Measurements from ENCODE around the gene ZBTB20. TPM values are rescaled to one million over a fixed set of nuclear protein-coding genes. Genes with fewer than 3 reads are reported as not detected.

The ZBTB20 gene
- total RNA-seq, 1 donor from 2014 or later = 32.5 TPM

GRCh38 chr3:114650808-114651207 is 496.3 kb downstream of the ZBTB20 start:
- Histone ChIP-seq H3K36me3 (ENCODE audit: control insufficient read depth, insufficient read depth, low read length) (no peaks in the 10 kb centered on the region), H3K27me3 (ENCODE audit: control insufficient read depth, insufficient read depth, low read length) (no peaks in the 10 kb centered on the region), H3K4me3 (ENCODE audit: low read depth, low read length) (no peak overlapping the region)
- DNase-seq (ENCODE audit: low read depth) = peak; percentile 23
- TF ChIP-seq, protein P1, sequence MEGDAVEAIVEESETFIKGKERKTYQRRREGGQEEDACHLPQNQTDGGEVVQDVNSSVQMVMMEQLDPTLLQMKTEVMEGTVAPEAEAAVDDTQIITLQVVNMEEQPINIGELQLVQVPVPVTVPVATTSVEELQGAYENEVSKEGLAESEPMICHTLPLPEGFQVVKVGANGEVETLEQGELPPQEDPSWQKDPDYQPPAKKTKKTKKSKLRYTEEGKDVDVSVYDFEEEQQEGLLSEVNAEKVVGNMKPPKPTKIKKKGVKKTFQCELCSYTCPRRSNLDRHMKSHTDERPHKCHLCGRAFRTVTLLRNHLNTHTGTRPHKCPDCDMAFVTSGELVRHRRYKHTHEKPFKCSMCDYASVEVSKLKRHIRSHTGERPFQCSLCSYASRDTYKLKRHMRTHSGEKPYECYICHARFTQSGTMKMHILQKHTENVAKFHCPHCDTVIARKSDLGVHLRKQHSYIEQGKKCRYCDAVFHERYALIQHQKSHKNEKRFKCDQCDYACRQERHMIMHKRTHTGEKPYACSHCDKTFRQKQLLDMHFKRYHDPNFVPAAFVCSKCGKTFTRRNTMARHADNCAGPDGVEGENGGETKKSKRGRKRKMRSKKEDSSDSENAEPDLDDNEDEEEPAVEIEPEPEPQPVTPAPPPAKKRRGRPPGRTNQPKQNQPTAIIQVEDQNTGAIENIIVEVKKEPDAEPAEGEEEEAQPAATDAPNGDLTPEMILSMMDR (IDR thresholded peaks at IDR 0.05; ENCODE audit: insufficient read depth, low read length, poor library complexity, severe bottlenecking) = no peak

GRCh38 chr3:114649331-114649730 is 497.8 kb downstream of the ZBTB20 start:
- no peak overlapping the region for H3K4me3 ChIP-seq (ENCODE audit: low read depth, low read length)
- TF ChIP-seq, protein P1 (IDR thresholded peaks at IDR 0.05; ENCODE audit: insufficient read depth, low read length, poor library complexity, severe bottlenecking) = no peak
- peak; percentile 94 for DNase-seq (ENCODE audit: low read depth)
- no peaks in the 10 kb centered on the region for H3K36me3 ChIP-seq (ENCODE audit: control insufficient read depth, insufficient read depth, low read length)
- H3K27me3 ChIP-seq (ENCODE audit: control insufficient read depth, insufficient read depth, low read length) = no peaks in the 10 kb centered on the region

DNA sequence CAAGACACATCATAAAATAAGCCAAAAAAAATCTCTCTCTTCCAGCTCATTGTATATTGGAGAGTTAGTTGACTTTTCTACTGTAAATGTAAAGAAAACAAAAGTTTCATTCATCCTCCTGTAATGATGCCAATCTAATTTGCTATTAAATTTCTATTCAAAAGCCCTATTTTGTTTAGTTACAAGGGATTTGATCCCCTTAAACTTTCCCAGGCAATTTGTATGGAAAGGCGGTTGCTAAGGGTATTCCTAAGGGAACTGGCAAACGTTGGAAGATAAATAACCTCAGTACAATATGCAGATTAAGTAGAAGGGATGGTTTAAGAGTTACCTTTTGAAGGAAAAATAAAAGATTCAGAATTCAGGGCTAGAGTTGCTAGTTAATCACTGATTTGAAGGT is 500.6 kb downstream of the ZBTB20 start:
- H3K27me3 ChIP-seq (ENCODE audit: control insufficient read depth, insufficient read depth, low read length) = no peaks in the 10 kb centered on the region
- no peak for DNase-seq (ENCODE audit: low read depth)
- H3K36me3 ChIP-seq (ENCODE audit: control insufficient read depth, insufficient read depth, low read length) = no peaks in the 10 kb centered on the region
- H3K4me3 ChIP-seq (ENCODE audit: low read depth, low read length) = no peak overlapping the region
- TF ChIP-seq, protein P1 (IDR thresholded peaks at IDR 0.05; ENCODE audit: insufficient read depth, low read length, poor library complexity, severe bottlenecking) = no peak

- no peak overlapping the region for H3K4me3 ChIP-seq (ENCODE audit: low read depth, low read length)
- H3K36me3 ChIP-seq (ENCODE audit: control insufficient read depth, insufficient read depth, low read length) = no peaks in the 10 kb centered on the region
- DNase-seq (ENCODE audit: low read depth) = no peak
- TF ChIP-seq, protein P1 (IDR thresholded peaks at IDR 0.05; ENCODE audit: insufficient read depth, low read length, poor library complexity, severe bottlenecking) = no peak
- H3K27me3 ChIP-seq (ENCODE audit: control insufficient read depth, insufficient read depth, low read length) = no peaks in the 10 kb centered on the region
These were observed 501.7 kb downstream of the ZBTB20 start for GRCh38 chr3:114645392-114645791.

GRCh38 chr3:114644367-114644766 is 502.7 kb downstream of the ZBTB20 start:
- no peaks in the 10 kb centered on the region for H3K27me3 ChIP-seq (ENCODE audit: control insufficient read depth, insufficient read depth, low read length)
- no peaks in the 10 kb centered on the region for H3K36me3 ChIP-seq (ENCODE audit: control insufficient read depth, insufficient read depth, low read length)
- no peak for DNase-seq (ENCODE audit: low read depth)
- TF ChIP-seq, protein P1 (IDR thresholded peaks at IDR 0.05; ENCODE audit: insufficient read depth, low read length, poor library complexity, severe bottlenecking) = no peak
- H3K4me3 ChIP-seq (ENCODE audit: low read depth, low read length) = no peak overlapping the region

- H3K4me3 ChIP-seq (ENCODE audit: low read depth, low read length) = no peak overlapping the region
- TF ChIP-seq, protein P1 (IDR thresholded peaks at IDR 0.05; ENCODE audit: insufficient read depth, low read length, poor library complexity, severe bottlenecking) = no peak
- H3K36me3 ChIP-seq (ENCODE audit: control insufficient read depth, insufficient read depth, low read length) = no peaks in the 10 kb centered on the region
- no peak for DNase-seq (ENCODE audit: low read depth)
- no peaks in the 10 kb centered on the region for H3K27me3 ChIP-seq (ENCODE audit: control insufficient read depth, insufficient read depth, low read length)
These were observed 503.9 kb downstream of the ZBTB20 start for GRCh38 chr3:114642951-114643741.
